Measurements from ENCODE around the gene PRDM2.

Gene PRDM2

GRCh38 chr1:13766592-13767564, 66.9 kb downstream of the PRDM2 start:
- Histone ChIP-seq H3K27ac (ENCODE audit: low read depth, low read length) (no peak overlapping the region), H2AFZ (ENCODE audit: low read depth, low read length, severe bottlenecking) (no peak overlapping the region), H3K4me3 (ENCODE audit: insufficient read depth, low read length, poor library complexity, severe bottlenecking) (no peak overlapping the region), H3K4me2 (ENCODE audit: low read depth, low read length, poor library complexity, severe bottlenecking) (no peak overlapping the region), H3F3A (ENCODE audit: insufficient read depth) (peaks cover 7% of the 10 kb centered on the region; the same call in 1 of the 2 replicates), H3K36me3 (ENCODE audit: low read length) (peaks cover 5% of the 10 kb centered on the region; the same call in 1 of the 2 replicates), H3K9me3 (ENCODE audit: insufficient read depth, low read length) (no peaks in the 10 kb centered on the region), H3K79me2 (ENCODE audit: insufficient read depth, low read length) (peaks cover 100% of the 10 kb centered on the region), H3K27me3 (ENCODE audit: low read length) (no peaks in the 10 kb centered on the region), H3K9me2 (replicated peaks; ENCODE audit: insufficient read depth, low read length) (no peaks in the 10 kb centered on the region), H4K20me1 (ENCODE audit: low read depth, low read length) (peaks cover 67% of the 10 kb centered on the region), H3K9ac (ENCODE audit: low read length) (no peak overlapping the region)
- no peak for TF ChIP-seq CTCF (IDR thresholded peaks at IDR 0.05; ENCODE audit: insufficient read depth, low read length, poor library complexity, severe bottlenecking)
- TF ChIP-seq EZH2phosphoT487 (conservative IDR thresholded peaks at IDR 0.05; ENCODE audit: low read length), result no peak

DNA sequence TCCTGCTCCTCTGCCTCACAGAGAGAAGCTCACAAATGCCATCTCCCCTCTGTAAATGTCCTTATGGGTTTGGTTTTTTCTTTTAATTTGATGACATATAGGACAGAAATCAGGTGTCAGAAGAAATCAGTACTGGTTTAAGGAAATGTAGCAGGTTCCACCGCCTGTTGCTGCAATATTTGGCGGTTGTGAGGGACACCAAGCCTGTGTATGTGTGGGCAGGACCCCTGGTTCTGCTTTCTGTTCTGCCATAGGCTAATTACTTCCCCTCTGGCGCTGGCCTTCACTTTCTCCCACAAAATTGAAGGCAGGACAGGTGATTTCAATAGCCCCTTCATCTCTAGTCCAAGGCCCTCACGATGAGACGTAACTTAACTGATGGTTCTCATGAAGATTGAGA, 69.2 kb downstream of the PRDM2 start:
- peaks cover 28% of the 10 kb centered on the region for H3K36me3 ChIP-seq (ENCODE audit: low read length)
- TF ChIP-seq CTCF (IDR thresholded peaks at IDR 0.05; ENCODE audit: insufficient read depth, low read length, poor library complexity, severe bottlenecking) (no peak), EZH2phosphoT487 (conservative IDR thresholded peaks at IDR 0.05; ENCODE audit: low read length) (no peak)
- no peaks in the 10 kb centered on the region for H3K9me2 ChIP-seq (replicated peaks; ENCODE audit: insufficient read depth, low read length)
- no peak overlapping the region for H3K4me2 ChIP-seq (ENCODE audit: low read depth, low read length, poor library complexity, severe bottlenecking)
- H3K9me3 ChIP-seq (ENCODE audit: insufficient read depth, low read length), result no peaks in the 10 kb centered on the region
- 0 out of 2 replicates have a peak, but pooled peaks cover 3% of the 10 kb centered on the region for H3F3A ChIP-seq (ENCODE audit: insufficient read depth)
- H3K9ac ChIP-seq (ENCODE audit: low read length), result no peak overlapping the region
- H3K79me2 ChIP-seq (ENCODE audit: insufficient read depth, low read length), result peaks cover 100% of the 10 kb centered on the region
- no peak overlapping the region for H2AFZ ChIP-seq (ENCODE audit: low read depth, low read length, severe bottlenecking)
- no peak overlapping the region for H3K4me3 ChIP-seq (ENCODE audit: insufficient read depth, low read length, poor library complexity, severe bottlenecking)
- H3K27ac ChIP-seq (ENCODE audit: low read depth, low read length), result no peak overlapping the region
- no peaks in the 10 kb centered on the region for H3K27me3 ChIP-seq (ENCODE audit: low read length)
- H4K20me1 ChIP-seq (ENCODE audit: low read depth, low read length), result peaks cover 66% of the 10 kb centered on the region

DNA sequence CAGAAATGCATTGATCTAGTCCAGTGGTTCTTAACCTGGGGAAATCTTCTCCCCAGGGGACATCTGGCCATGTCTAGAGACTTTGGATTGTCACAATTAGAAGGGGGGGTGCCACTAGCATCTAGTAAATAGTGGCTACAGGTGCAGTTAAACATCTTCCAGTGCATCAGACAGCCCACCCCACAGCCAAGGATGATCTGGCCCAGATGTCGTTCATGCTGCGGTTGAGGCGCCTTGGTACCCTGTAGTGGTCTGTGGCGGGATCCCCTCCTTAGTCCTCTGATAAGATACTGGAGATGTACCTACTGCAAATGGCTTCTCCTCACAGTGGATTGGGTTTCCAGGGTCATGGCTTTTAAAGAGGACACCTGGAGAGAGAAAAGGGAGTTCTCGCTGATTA, 69.8 kb downstream of the PRDM2 start:
- TF ChIP-seq EZH2phosphoT487 (conservative IDR thresholded peaks at IDR 0.05; ENCODE audit: low read length) (no peak), CTCF (IDR thresholded peaks at IDR 0.05; ENCODE audit: insufficient read depth, low read length, poor library complexity, severe bottlenecking) (no peak)
- Histone ChIP-seq H3K36me3 (ENCODE audit: low read length) (peaks cover 28% of the 10 kb centered on the region), H4K20me1 (ENCODE audit: low read depth, low read length) (peaks cover 60% of the 10 kb centered on the region), H3K9ac (ENCODE audit: low read length) (no peak overlapping the region), H3K27me3 (ENCODE audit: low read length) (no peaks in the 10 kb centered on the region), H3K4me2 (ENCODE audit: low read depth, low read length, poor library complexity, severe bottlenecking) (no peak overlapping the region), H3K9me3 (ENCODE audit: insufficient read depth, low read length) (no peaks in the 10 kb centered on the region), H3F3A (ENCODE audit: insufficient read depth) (0 out of 2 replicates have a peak, but pooled peaks cover 2% of the 10 kb centered on the region), H3K4me3 (ENCODE audit: insufficient read depth, low read length, poor library complexity, severe bottlenecking) (no peak overlapping the region), H3K79me2 (ENCODE audit: insufficient read depth, low read length) (peaks cover 99% of the 10 kb centered on the region), H3K27ac (ENCODE audit: low read depth, low read length) (no peak overlapping the region), H2AFZ (ENCODE audit: low read depth, low read length, severe bottlenecking) (no peak overlapping the region), H3K9me2 (replicated peaks; ENCODE audit: insufficient read depth, low read length) (no peaks in the 10 kb centered on the region)

Measured in SU-DHL-6 (cell line).